H1 (cell line): ENCODE data around the gene GSG1L. TPM values are rescaled to one million over a fixed set of nuclear protein-coding genes. Genes with fewer than 3 reads are reported as not detected.

ENCODE experiments used
- CTBP2 ChIP-seq: IDR thresholded peaks from 2 replicates; pipeline ENCODE4 v1.7.0; 2011; ENCODE audit warnings: borderline replicate concordance, mild to moderate bottlenecking, moderate library complexity, mixed read lengths, low read length; ENCODE audit not compliant: insufficient read depth, insufficient read length
- CTCF ChIP-seq, 3 experiments: IDR thresholded peaks; 1 replicate in 2 of 3; 2 replicates in 1 of 3; pipeline versions ENCODE4 v1.5.1 to v1.6.1; 2011; ENCODE audit warnings: low read length in 3 of 3, mild to moderate bottlenecking in 3 of 3, inconsistent platforms in 2 of 3, low read depth in 1 of 3, moderate library complexity in 1 of 3; ENCODE audit not compliant: insufficient read depth in 1 of 3; ENCODE audit errors: control extremely low read depth in 1 of 3
- HDAC2 ChIP-seq, 2 experiments: fragments of 300-600 bp in 1 of 2; sonication (generic) in 1 of 2; IDR thresholded peaks; 2 replicates each; pipeline ENCODE4 v1.6.1; 2011 to 2012; ENCODE audit warnings: low read depth in 2 of 2, low read length in 2 of 2, mild to moderate bottlenecking in 2 of 2, moderate library complexity in 2 of 2, borderline replicate concordance in 1 of 2, inconsistent platforms in 1 of 2
- SRF ChIP-seq: IDR thresholded peaks from 2 replicates; pipeline ENCODE4 v1.6.1; 2011; ENCODE audit warnings: mild to moderate bottlenecking, low read depth, low read length, moderate library complexity
- ZNF274 ChIP-seq: IDR thresholded peaks from 2 replicates; pipeline ENCODE4 v1.7.0; 2012; ENCODE audit warnings: low read length, borderline replicate concordance; ENCODE audit errors: extremely low read depth
- polyA plus RNA-seq, 7 experiments: library from polyadenylated mRNA; depleted of rRNA in 3 of 7; stranded (reverse) in 5 of 7; unstranded in 2 of 7; fragments of >200 nt in 5 of 7; fragments of 200-250 nt in 2 of 7; gene quantifications; 1 replicate in 5 of 7; 2 replicates in 1 of 7; 4 replicates in 1 of 7; pipeline versions ENCODE4 v1.2.1 to v1.2.3, GENCODE V29; 2011 to 2013; ENCODE audit warnings: missing spikeins in 2 of 7, mixed read lengths in 2 of 7
- total RNA-seq: library from RNA; stranded (reverse); fragmentation: NEBNext Ultra II Directional; extraction: Animal tissue kit (Norgen Biotek cat#: 25700); gene quantifications from 2 replicates; pipeline ENCODE4 v1.2.1, GENCODE V29; 2021

The GSG1L gene
- total and polyA plus RNA-seq, 2 of the 8 experiments (the other 6 are each of a cell fraction or from before 2014, with no cell fraction given): 0.71 to 1.1 TPM

GRCh38 chr16:27776556-27777225, 286.8 kb downstream of the GSG1L start (continued):
- TF ChIP-seq CTCF (IDR thresholded peaks at IDR 0.05; ENCODE audit: control extremely low read depth in 1 of 3, insufficient read depth in 1 of 3, low read depth in 1 of 3, low read length in 3 of 3): no peak
- TF ChIP-seq HDAC2 (IDR thresholded peaks at IDR 0.05; ENCODE audit: borderline replicate concordance in 1 of 2, low read depth in 2 of 2, low read length in 2 of 2): no peak
- no peak for TF ChIP-seq SRF
- no peak for TF ChIP-seq CTBP2
- no peak for TF ChIP-seq ZNF274
